Measurements from ENCODE around the gene ALG6.
"Not testable (repeated sequence)": the region's sequence is repeated elsewhere in the genome, so short reads cannot be mapped to it uniquely, and the experiment has no call there.

Gene ALG6

GRCh38 chr1:63418101-63418500 lies 50.7 kb downstream of the ALG6 start:
- DNase-seq, result no peak

- not testable (repeated sequence) for DNase-seq
These were observed 53.3 kb downstream of the ALG6 start for GRCh38 chr1:63420746-63421145.

- no peak for DNase-seq
These were observed 56.2 kb downstream of the ALG6 start for GRCh38 chr1:63423649-63424048.

GRCh38 chr1:63428815-63429214 lies 61.4 kb downstream of the ALG6 start:
- DNase-seq, result no peak

- no peak for DNase-seq
These were observed 61.9 kb downstream of the ALG6 start for GRCh38 chr1:63429281-63429680.

- DNase-seq, result no peak
These were observed 67.7 kb downstream of the ALG6 start for GRCh38 chr1:63435161-63435560.

- no peak for DNase-seq
These were observed 74.7 kb downstream of the ALG6 start for GRCh38 chr1:63442141-63442475.

- DNase-seq, result no peak
These were observed 81.4 kb downstream of the ALG6 start for GRCh38 chr1:63448731-63449246.

GRCh38 chr1:63450416-63450815 lies 83.0 kb downstream of the ALG6 start:
- DNase-seq, result no peak

GRCh38 chr1:63453232-63453631 lies 85.8 kb downstream of the ALG6 start:
- DNase-seq, result no peak

- no peak for DNase-seq
These were observed 86.8 kb downstream of the ALG6 start for GRCh38 chr1:63454269-63454668.

- DNase-seq, result no peak
These were observed 91.3 kb downstream of the ALG6 start for GRCh38 chr1:63458750-63459149.

- no peak for DNase-seq
These were observed 94.3 kb downstream of the ALG6 start for GRCh38 chr1:63461661-63462230.

- no peak for DNase-seq
These were observed 95.8 kb downstream of the ALG6 start for GRCh38 chr1:63463248-63463647.

GRCh38 chr1:63466181-63466580 lies 98.8 kb downstream of the ALG6 start:
- no peak for DNase-seq

- no peak for DNase-seq
These were observed 99.3 kb downstream of the ALG6 start for GRCh38 chr1:63466759-63467158.

- not testable (repeated sequence) for DNase-seq
These were observed 101.3 kb downstream of the ALG6 start for GRCh38 chr1:63468683-63469082.

- DNase-seq, result no peak
These were observed 108.3 kb downstream of the ALG6 start for GRCh38 chr1:63475761-63476160.

- no peak for DNase-seq
These were observed 112.6 kb downstream of the ALG6 start for GRCh38 chr1:63480057-63480456.

- no peak for DNase-seq
These were observed 119.2 kb downstream of the ALG6 start for GRCh38 chr1:63486629-63487028.

- DNase-seq, result no peak
These were observed 120.1 kb downstream of the ALG6 start for GRCh38 chr1:63487336-63488065.
